A549 (cell line): ENCODE measurements around the gene RLN2. TPM values are rescaled to one million over a fixed set of nuclear protein-coding genes. Genes with fewer than 3 reads are reported as not detected.

Experiments
- ATAC-seq, 2 experiments: fragments of 200-7000 bp in 1 of 2; fragments of >200 bp in 1 of 2; cut with Nextera tagmentation in 1 of 2; cut with Tn5 transposase in 1 of 2; 3 replicates each; pipeline versions ENCODE4 v1.8.0 to v1.9.1; 2018 to 2020; ENCODE audit warnings: mild to moderate bottlenecking in 1 of 2, moderate library complexity in 1 of 2
- CTCF ChIA-PET: fragments of 300-600 bp; sonication (Branson Sonifier 250); formaldehyde crosslinking; extraction: SDS; loops from one replicate; lab custom pipeline; 2021; ENCODE audit warnings: antibody characterized with exemption, inconsistent platforms; lab: Yijun Ruan, JAX
- POLR2A ChIA-PET: fragments of 350-600 bp; formaldehyde crosslinking; extraction: SDS; loops from one replicate; lab custom pipeline; 2021; ENCODE audit warnings: antibody characterized with exemption, inconsistent platforms; lab: Yijun Ruan, JAX
- DNase-seq, 2 experiments: peaks; one replicate each; pipeline versions ENCODE4 v3.0.0 to v3.0.0-alpha.2; 2011 to 2016; ENCODE audit warnings: low read depth in 1 of 2, low spot score in 1 of 2
- FAIRE-seq: peaks from 2 replicates; lab custom pipeline; 2011; peaks lifted over from hg19 to GRCh38; lab: Jason Lieb, UNC
- H3K27ac ChIP-seq, 2 experiments: fragments of >200 bp; sonication (Bioruptor Twin); formaldehyde crosslinking; 3 replicates each; pipeline ENCODE4 v1.5.1; 2016 to 2017
- H3K4me1 ChIP-seq: fragments of >200 bp; sonication (Bioruptor Twin); formaldehyde crosslinking; 3 replicates; pipeline ENCODE4 v1.6.1; 2016
- H3K4me2 ChIP-seq: fragments of >200 bp; sonication (Bioruptor Twin); formaldehyde crosslinking; 3 replicates; pipeline ENCODE4 v1.6.1; 2016
- H3K4me3 ChIP-seq: fragments of >200 bp; sonication (Bioruptor Twin); formaldehyde crosslinking; 3 replicates; pipeline ENCODE4 v1.5.1; 2016
- H3K9me3 ChIP-seq: fragments of >200 bp; sonication (Bioruptor Twin); formaldehyde crosslinking; 3 replicates; pipeline ENCODE4 v1.6.1; 2016
- BCL3 ChIP-seq: fragments of >200 bp; sonication (Bioruptor Twin); formaldehyde crosslinking; IDR thresholded peaks from 3 replicates; pipeline ENCODE4 v1.6.1; 2016
- CEBPB ChIP-seq, 2 experiments: fragments of >200 bp in 1 of 2; sonication (Bioruptor Twin) in 1 of 2; formaldehyde crosslinking in 1 of 2; IDR thresholded peaks; 2 replicates each; pipeline ENCODE4 v1.6.1; 2012 to 2016
- CHD4 ChIP-seq: fragments of 200-600 bp; sonication (generic); IDR thresholded peaks from 2 replicates; pipeline ENCODE4 v1.6.1; 2016; ENCODE audit warnings: antibody characterized with exemption, mild to moderate bottlenecking, borderline replicate concordance
- CTCF ChIP-seq: fragments of >200 bp; sonication (Bioruptor Twin); formaldehyde crosslinking; IDR thresholded peaks from 3 replicates; pipeline ENCODE4 v1.5.1; 2016
- ELK1 ChIP-seq: fragments of 150-350 bp; IDR thresholded peaks from 2 replicates; pipeline ENCODE4 v1.6.1; 2014; ENCODE audit warnings: low read depth, mild to moderate bottlenecking, low read length
- ESRRA ChIP-seq: fragments of 150-350 bp; IDR thresholded peaks from 2 replicates; pipeline ENCODE4 v1.6.1; 2014; ENCODE audit warnings: mild to moderate bottlenecking, low read length, borderline replicate concordance
- HES2 ChIP-seq: fragments of >200 bp; sonication (Bioruptor Twin); formaldehyde crosslinking; IDR thresholded peaks from 2 replicates; pipeline ENCODE4 v1.6.1; 2016
- HOXA7 ChIP-seq: fragments of 250-450 bp; sonication (Bioruptor Pico); IDR thresholded peaks from 2 replicates; pipeline ENCODE4 v1.5.0; 2020; ENCODE audit warnings: mild to moderate bottlenecking, moderate library complexity
- HOXB13 ChIP-seq: fragments of 250-450 bp; sonication (Bioruptor Pico); IDR thresholded peaks from 2 replicates; pipeline ENCODE4 v1.5.0; 2020; ENCODE audit warnings: low read depth, mild to moderate bottlenecking, moderate library complexity
- HOXB5 ChIP-seq: fragments of 250-450 bp; sonication (Bioruptor Pico); IDR thresholded peaks from 2 replicates; pipeline ENCODE4 v1.5.0; 2020; ENCODE audit warnings: mild to moderate bottlenecking, moderate library complexity
- JUN ChIP-seq, 2 experiments: fragments of >200 bp; sonication (Bioruptor Twin); formaldehyde crosslinking; IDR thresholded peaks; 2 replicates in 1 of 2; 3 replicates in 1 of 2; pipeline ENCODE4 v1.6.1; 2016 to 2017
- JUNB ChIP-seq: fragments of >200 bp; sonication (Bioruptor Twin); formaldehyde crosslinking; IDR thresholded peaks from 2 replicates; pipeline ENCODE4 v1.6.1; 2016
- KDM1A ChIP-seq: fragments of 200-600 bp; sonication (generic); IDR thresholded peaks from 2 replicates; pipeline ENCODE4 v1.6.1; 2016; ENCODE audit warnings: low read depth, mild to moderate bottlenecking
- KDM5A ChIP-seq: fragments of 200-600 bp; sonication (generic); IDR thresholded peaks from 2 replicates; pipeline ENCODE4 v1.6.1; 2016; ENCODE audit warnings: antibody characterized with exemption, mild to moderate bottlenecking
- MAFK ChIP-seq: fragments of 450-650 bp; IDR thresholded peaks from 2 replicates; pipeline ENCODE4 v1.6.1; 2014; ENCODE audit not compliant: partially characterized antibody
- MAX ChIP-seq: IDR thresholded peaks from 2 replicates; pipeline ENCODE4 v1.6.1; 2012
- POLR2A ChIP-seq: IDR thresholded peaks from 2 replicates; pipeline ENCODE4 v1.6.1; 2012; ENCODE audit warnings: mild to moderate bottlenecking, low read length
- POLR2AphosphoS2 ChIP-seq: conservative IDR thresholded peaks from 2 replicates; pipeline ENCODE4 v1.6.1; 2012; ENCODE audit warnings: low read length, improper control_type of control experiment, inconsistent platforms
- RARB ChIP-seq: fragments of 250-450 bp; sonication (Bioruptor Pico); IDR thresholded peaks from 2 replicates; pipeline ENCODE4 v1.8.0; 2021; ENCODE audit warnings: mild to moderate bottlenecking, moderate library complexity
- RNF2 ChIP-seq: fragments of 200-600 bp; sonication (generic); IDR thresholded peaks from 2 replicates; pipeline ENCODE4 v1.6.1; 2016; ENCODE audit warnings: low read depth, mild to moderate bottlenecking, antibody characterized with exemption, moderate library complexity, borderline replicate concordance
- SMC3 ChIP-seq: fragments of >200 bp; sonication (Bioruptor Twin); formaldehyde crosslinking; IDR thresholded peaks from 3 replicates; pipeline ENCODE4 v1.6.1; 2018; ENCODE audit warnings: inconsistent platforms
- SREBF2 ChIP-seq: fragments of 450-650 bp; IDR thresholded peaks from 2 replicates; pipeline ENCODE4 v1.6.1; 2014; ENCODE audit warnings: mild to moderate bottlenecking, moderate library complexity
- ZFP36 ChIP-seq: fragments of 450-650 bp; IDR thresholded peaks from 2 replicates; pipeline ENCODE4 v1.6.1; 2014; ENCODE audit warnings: borderline replicate concordance; ENCODE audit not compliant: partially characterized antibody
- ZNF302 ChIP-seq: fragments of 250-450 bp; sonication (Bioruptor Pico); IDR thresholded peaks from 2 replicates; pipeline ENCODE4 v1.9.0; 2021; ENCODE audit warnings: inconsistent platforms, mild to moderate bottlenecking, moderate library complexity
- WGBS: methylation state at CpG from one replicate; pipeline ENCODE4 v1.1.6; 2017; ENCODE audit errors: missing lambda C conversion rate; 5-methylcytosine and 5-hydroxymethylcytosine counted together
- polyA plus RNA-seq, 4 experiments: library from polyadenylated mRNA; depleted of rRNA in 3 of 4; stranded (reverse); fragments of >200 nt; fragmentation: RNase III in 1 of 4; extraction: RNeasy Plus Mini Kit Qiagen cat#74134 plus additional on column Dnase treatment in 1 of 4; gene quantifications; 2 replicates in 3 of 4; 3 replicates in 1 of 4; pipeline ENCODE4 v1.2.3, GENCODE V29; 2011 to 2017
- TF ChIP-seq, protein P1 (sequence below): IDR thresholded peaks from 2 replicates; pipeline ENCODE4 v1.6.1; 2012; ENCODE audit warnings: low read depth, borderline replicate concordance
- TF ChIP-seq, protein P2 (sequence below): fragments of 250-450 bp; sonication (Bioruptor Pico); IDR thresholded peaks from 2 replicates; pipeline ENCODE4 v1.5.0; 2020; ENCODE audit warnings: low read depth, mild to moderate bottlenecking, moderate library complexity

RLN2 gene
- polyA plus RNA-seq, 2 of the 4 experiments (the other 2 are of a cell fraction): 0.34 to 1.5 TPM

GRCh38 chr9:5269249-5269715 lies 35.2 kb downstream of the RLN2 start:
- peaks cover 10% of the 10 kb centered on the region; the same call in 2 of the 3 replicates for H3K4me1 ChIP-seq
- CTCF ChIA-PET: interaction anchor here (1.0 to 3.7 kb wide), 4 partner anchors 9 to 331 kb away, joined by 3 to 16 read pairs (median 4); partner anchors contain the start of gene INSL6
- TF ChIP-seq MAFK: no peak
- no peak for TF ChIP-seq POLR2AphosphoS2
- no peak for TF ChIP-seq KDM1A
- TF ChIP-seq POLR2A: no peak
- TF ChIP-seq JUN (IDR thresholded peaks at IDR 0.05): no peak
- TF ChIP-seq, protein P1, sequence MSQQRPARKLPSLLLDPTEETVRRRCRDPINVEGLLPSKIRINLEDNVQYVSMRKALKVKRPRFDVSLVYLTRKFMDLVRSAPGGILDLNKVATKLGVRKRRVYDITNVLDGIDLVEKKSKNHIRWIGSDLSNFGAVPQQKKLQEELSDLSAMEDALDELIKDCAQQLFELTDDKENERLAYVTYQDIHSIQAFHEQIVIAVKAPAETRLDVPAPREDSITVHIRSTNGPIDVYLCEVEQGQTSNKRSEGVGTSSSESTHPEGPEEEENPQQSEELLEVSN: no peak
- no peak for TF ChIP-seq SREBF2
- TF ChIP-seq, protein P2, sequence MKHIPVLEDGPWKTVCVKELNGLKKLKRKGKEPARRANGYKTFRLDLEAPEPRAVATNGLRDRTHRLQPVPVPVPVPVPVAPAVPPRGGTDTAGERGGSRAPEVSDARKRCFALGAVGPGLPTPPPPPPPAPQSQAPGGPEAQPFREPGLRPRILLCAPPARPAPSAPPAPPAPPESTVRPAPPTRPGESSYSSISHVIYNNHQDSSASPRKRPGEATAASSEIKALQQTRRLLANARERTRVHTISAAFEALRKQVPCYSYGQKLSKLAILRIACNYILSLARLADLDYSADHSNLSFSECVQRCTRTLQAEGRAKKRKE: no peak
- TF ChIP-seq KDM5A: no peak
- no peak for TF ChIP-seq ZNF302 (CRISPR knock-in tag)
- TF ChIP-seq, all 56 proteins: peak for 0
- FAIRE-seq (peak; percentile 92), DNase-seq (no peak), ATAC-seq (peak in 1 of 2 experiments; percentile 42; a peak in 3 of 6 replicates)
- no peaks in the 10 kb centered on the region for H3K9me3 ChIP-seq
- H3K4me3 ChIP-seq: no peak overlapping the region
- POLR2A ChIA-PET: interaction anchor here (0.7 kb wide), 1 partner anchor 574 kb away, joined by 4 read pairs; no protein-coding TSS in a partner anchor
- no peak overlapping the region for H3K27ac ChIP-seq
- peak overlapping the region; percentile 45 for H3K4me2 ChIP-seq
- WGBS: 37% methylated on average over 6 of the region's 6 CpGs

GRCh38 chr9:5265939-5266338 lies 38.6 kb downstream of the RLN2 start:
- ATAC-seq: peak in 1 of 2 experiments; percentile 67; a peak in 3 of 6 replicates
- no peak overlapping the region for H3K4me3 ChIP-seq
- H3K4me2 ChIP-seq: no peak overlapping the region
- no peak for FAIRE-seq
- no peaks in the 10 kb centered on the region for H3K9me3 ChIP-seq
- no peak for TF ChIP-seq HOXB5 (CRISPR knock-in tag)
- TF ChIP-seq ZFP36: no peak
- TF ChIP-seq BCL3: no peak
- no peak for TF ChIP-seq JUN (IDR thresholded peaks at IDR 0.05)
- TF ChIP-seq RNF2: no peak
- no peak for TF ChIP-seq MAX
- no peak for TF ChIP-seq CTCF
- no peak for TF ChIP-seq SREBF2
- TF ChIP-seq ELK1: no peak
- TF ChIP-seq KDM5A: no peak
- TF ChIP-seq HOXA7 (CRISPR knock-in tag): no peak
- TF ChIP-seq CEBPB (IDR thresholded peaks at IDR 0.05): no peak
- TF ChIP-seq ESRRA: no peak
- no peak for TF ChIP-seq HES2
- TF ChIP-seq JUNB: no peak
- TF ChIP-seq RARB (CRISPR knock-in tag): no peak
- TF ChIP-seq HOXB13 (CRISPR knock-in tag): no peak
- no peak for TF ChIP-seq CHD4
- no peak for TF ChIP-seq SMC3
- TF ChIP-seq KDM1A: no peak
- TF ChIP-seq, all 56 proteins: peak for 0
- DNase-seq: no peak
- H3K27ac ChIP-seq: no peak overlapping the region
- peaks cover 12% of the 10 kb centered on the region; the same call in 2 of the 3 replicates for H3K4me1 ChIP-seq
- ChIA-PET POLR2A (no interaction called here), CTCF (interaction anchor here (0.9 to 2.7 kb wide), 3 partner anchors 78 to 335 kb away, joined by 3 to 10 read pairs (median 3); no protein-coding TSS in a partner anchor)
- WGBS: 100% methylated on average over 1 of the region's 1 CpG
